IMR-90 (cell line): ENCODE data around the gene STRIP1.

ENCODE experiments used
- CEBPB ChIP-seq: IDR thresholded peaks from 2 replicates; pipeline ENCODE4 v1.6.1; 2012; ENCODE audit warnings: low read depth, low read length, improper control_type of control experiment
- CHD1 ChIP-seq: IDR thresholded peaks from 2 replicates; pipeline ENCODE4 v1.6.1; 2012; ENCODE audit warnings: low read depth, low read length, improper control_type of control experiment
- CTCF ChIP-seq: conservative IDR thresholded peaks from 2 replicates; pipeline ENCODE4 v1.5.1; 2012; ENCODE audit warnings: mild to moderate bottlenecking, low read depth, low read length, improper control_type of control experiment
- FOS ChIP-seq: fragments of 150-350 bp; IDR thresholded peaks from 2 replicates; pipeline ENCODE4 v1.6.1; 2016; ENCODE audit warnings: low read depth, low read length
- MAZ ChIP-seq: IDR thresholded peaks from 2 replicates; pipeline ENCODE4 v1.6.1; 2012; ENCODE audit warnings: low read depth, mild to moderate bottlenecking, low read length, improper control_type of control experiment, moderate library complexity, borderline replicate concordance
- POLR2A ChIP-seq: IDR thresholded peaks from 2 replicates; pipeline ENCODE4 v1.6.1; 2012; ENCODE audit warnings: mild to moderate bottlenecking, low read depth, low read length
- RCOR1 ChIP-seq: IDR thresholded peaks from 2 replicates; pipeline ENCODE4 v1.6.1; 2012; ENCODE audit warnings: mild to moderate bottlenecking, low read length, improper control_type of control experiment; ENCODE audit not compliant: insufficient replicate concordance
- USF2 ChIP-seq: fragments of 150-350 bp; IDR thresholded peaks from 2 replicates; pipeline ENCODE4 v1.6.1; 2017; ENCODE audit warnings: mild to moderate bottlenecking, antibody characterized with exemption, low read length, low read depth

- TF ChIP-seq CTCF (no peak), FOS (no peak), MAZ (no peak), CEBPB (no peak), RCOR1 (no peak), CHD1 (no peak), POLR2A (no peak), USF2 (no peak)
Measured at GRCh38 chr1:110083866-110084226, 49.4 kb downstream of the STRIP1 start.
